HG03196 (cell line): ENCODE results near the gene MREG.

Experiments
- ATAC-seq: cut with Tn5 transposase; IDR thresholded peaks from one replicate; pipeline ENCODE4 v1.9.1; 2021; ENCODE audit not compliant: unreplicated experiment

The MREG gene

GRCh38 chr2:215898363-215898762 is 115.0 kb downstream of the MREG start:
- ATAC-seq = no peak

GRCh38 chr2:215896921-215897320 is 116.4 kb downstream of the MREG start:
- no peak for ATAC-seq

- ATAC-seq = no peak
These were observed 118.0 kb downstream of the MREG start for GRCh38 chr2:215895330-215895729.
